LNCAP (cell line): ENCODE measurements around the gene ZYX.

Experiments
- CTCF ChIP-seq: fragments of 450-650 bp; IDR thresholded peaks from 2 replicates; pipeline ENCODE4 v1.5.1; 2017; ENCODE audit warnings: mild to moderate bottlenecking

Gene ZYX

GRCh38 chr7:143363016-143363937 is 17.9 kb upstream of the ZYX start:
- no peak for TF ChIP-seq CTCF

- TF ChIP-seq CTCF: no peak
Measured at GRCh38 chr7:143367972-143368371, 13.2 kb upstream of the ZYX start.

- TF ChIP-seq CTCF: no peak
Measured at GRCh38 chr7:143368387-143368786, 12.8 kb upstream of the ZYX start.

GRCh38 chr7:143369678-143370651 is 11.2 kb upstream of the ZYX start:
- no peak for TF ChIP-seq CTCF

GRCh38 chr7:143372070-143372469 is 9.1 kb upstream of the ZYX start:
- no peak for TF ChIP-seq CTCF

- TF ChIP-seq CTCF: no peak
Measured at GRCh38 chr7:143373255-143373794, 7.8 kb upstream of the ZYX start.

- TF ChIP-seq CTCF: no peak
Measured at GRCh38 chr7:143374561-143374960, 6.6 kb upstream of the ZYX start.
